ENCODE measurements around the gene HIVEP1. TPM values are rescaled to one million over a fixed set of nuclear protein-coding genes. Genes with fewer than 3 reads are reported as not detected.

Gene HIVEP1
- total RNA-seq, 4 donors from 2014 or later = 14.9 to 30.6 (median 22.2) TPM

GRCh38 chr6:12097791-12098190, 85.7 kb downstream of the HIVEP1 start:
- TF ChIP-seq POLR2A (IDR thresholded peaks at IDR 0.05) (no peak), EP300 (IDR thresholded peaks at IDR 0.05) (no peak)
- TF ChIP-seq, protein P1, sequence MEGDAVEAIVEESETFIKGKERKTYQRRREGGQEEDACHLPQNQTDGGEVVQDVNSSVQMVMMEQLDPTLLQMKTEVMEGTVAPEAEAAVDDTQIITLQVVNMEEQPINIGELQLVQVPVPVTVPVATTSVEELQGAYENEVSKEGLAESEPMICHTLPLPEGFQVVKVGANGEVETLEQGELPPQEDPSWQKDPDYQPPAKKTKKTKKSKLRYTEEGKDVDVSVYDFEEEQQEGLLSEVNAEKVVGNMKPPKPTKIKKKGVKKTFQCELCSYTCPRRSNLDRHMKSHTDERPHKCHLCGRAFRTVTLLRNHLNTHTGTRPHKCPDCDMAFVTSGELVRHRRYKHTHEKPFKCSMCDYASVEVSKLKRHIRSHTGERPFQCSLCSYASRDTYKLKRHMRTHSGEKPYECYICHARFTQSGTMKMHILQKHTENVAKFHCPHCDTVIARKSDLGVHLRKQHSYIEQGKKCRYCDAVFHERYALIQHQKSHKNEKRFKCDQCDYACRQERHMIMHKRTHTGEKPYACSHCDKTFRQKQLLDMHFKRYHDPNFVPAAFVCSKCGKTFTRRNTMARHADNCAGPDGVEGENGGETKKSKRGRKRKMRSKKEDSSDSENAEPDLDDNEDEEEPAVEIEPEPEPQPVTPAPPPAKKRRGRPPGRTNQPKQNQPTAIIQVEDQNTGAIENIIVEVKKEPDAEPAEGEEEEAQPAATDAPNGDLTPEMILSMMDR (IDR thresholded peaks at IDR 0.05) = no peak

DNA sequence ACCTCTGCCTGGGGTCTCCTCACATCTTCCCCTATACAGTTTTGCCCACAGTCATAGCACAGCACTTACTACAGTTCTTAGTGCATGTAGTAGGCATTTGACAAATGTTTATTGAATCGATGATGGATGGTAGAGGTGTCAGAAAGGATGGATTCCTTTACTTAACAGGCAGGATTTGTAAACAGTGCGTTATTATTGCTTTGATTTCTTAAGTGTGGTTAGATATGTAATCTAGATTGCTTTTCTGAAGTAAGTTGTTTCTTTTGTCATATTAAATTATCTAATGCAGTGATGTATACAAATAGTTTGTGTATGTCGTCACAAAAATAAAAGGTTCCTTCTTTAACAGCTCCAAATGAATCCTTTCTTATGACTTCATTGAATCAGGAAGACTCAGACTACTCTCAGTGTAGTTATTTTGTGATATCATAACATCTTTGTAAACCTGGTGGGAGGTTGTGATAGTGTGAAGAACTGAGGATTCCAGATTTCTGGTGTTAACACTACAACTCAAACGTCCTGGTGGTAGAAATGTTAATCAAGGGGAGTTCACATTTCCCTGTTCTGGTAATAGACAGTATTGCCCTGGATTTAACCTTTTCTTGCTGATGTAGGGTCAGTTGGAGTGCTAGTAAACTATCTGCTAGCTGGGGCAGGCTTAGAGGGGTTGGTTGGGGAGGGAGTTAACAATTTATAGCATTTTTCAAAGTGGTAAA, 87.7 kb downstream of the HIVEP1 start:
- TF ChIP-seq, protein P1 (IDR thresholded peaks at IDR 0.05) = no peak
- no peak for TF ChIP-seq POLR2A (IDR thresholded peaks at IDR 0.05)
- no peak for TF ChIP-seq EP300 (IDR thresholded peaks at IDR 0.05)
- no peak for DNase-seq (ENCODE audit: low spot score in 2 of 2)
- H3K27me3 ChIP-seq = no peaks in the 10 kb centered on the region
- no peaks in the 10 kb centered on the region for H3K4me1 ChIP-seq
- H3K9me3 ChIP-seq = peaks cover 0 to 9% (median 2%) of the 10 kb centered on the region in 4 donors
- H3K27ac ChIP-seq = no peak overlapping the region
- no peaks in the 10 kb centered on the region for H3K36me3 ChIP-seq
- 66 to 72% methylated on average over 4 of the region's 4 CpGs for WGBS, 2 donors
- no peak overlapping the region for H3K4me3 ChIP-seq

More at GRCh38 chr6:12097791-12098190, 85.7 kb downstream of the HIVEP1 start:
- Histone ChIP-seq H3K36me3 (peaks cover 0 to 3% (median 0%) of the 10 kb centered on the region in 3 donors), H3K27ac (no peak overlapping the region), H3K9me3 (peaks cover 0 to 5% (median 0%) of the 10 kb centered on the region in 4 donors), H3K4me1 (no peaks in the 10 kb centered on the region), H3K27me3 (no peaks in the 10 kb centered on the region), H3K4me3 (no peak overlapping the region)
- DNase-seq (ENCODE audit: low spot score in 2 of 2) = no peak

DNA sequence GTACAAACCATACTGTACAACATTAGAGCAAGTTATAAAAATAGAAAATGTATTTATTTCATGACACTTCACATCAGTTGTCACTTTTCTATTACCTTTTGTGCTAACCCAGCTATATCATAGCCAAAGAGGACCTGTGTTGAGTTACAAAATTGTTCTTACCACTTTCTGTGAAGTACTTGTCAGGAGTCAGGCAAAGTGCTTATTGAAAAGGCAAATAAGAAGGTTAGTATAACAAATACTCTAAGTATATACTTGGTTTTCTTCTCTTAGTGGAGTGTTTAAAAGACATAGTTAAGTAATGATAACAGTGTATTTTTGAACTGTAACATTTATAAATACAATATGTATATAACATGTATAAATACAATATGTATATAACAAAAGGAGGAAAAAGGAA, 88.9 kb downstream of the HIVEP1 start:
- H3K4me1 ChIP-seq = no peaks in the 10 kb centered on the region
- H3K27me3 ChIP-seq = no peaks in the 10 kb centered on the region
- peaks cover 0 to 11% (median 2%) of the 10 kb centered on the region in 4 donors for H3K9me3 ChIP-seq
- H3K4me3 ChIP-seq = no peak overlapping the region
- H3K36me3 ChIP-seq = no peaks in the 10 kb centered on the region
- DNase-seq (ENCODE audit: low spot score in 2 of 2) = no peak
- H3K27ac ChIP-seq = no peak overlapping the region
- TF ChIP-seq, protein P1 (IDR thresholded peaks at IDR 0.05) = no peak
- TF ChIP-seq POLR2A (IDR thresholded peaks at IDR 0.05) (no peak), EP300 (IDR thresholded peaks at IDR 0.05) (no peak)

DNA sequence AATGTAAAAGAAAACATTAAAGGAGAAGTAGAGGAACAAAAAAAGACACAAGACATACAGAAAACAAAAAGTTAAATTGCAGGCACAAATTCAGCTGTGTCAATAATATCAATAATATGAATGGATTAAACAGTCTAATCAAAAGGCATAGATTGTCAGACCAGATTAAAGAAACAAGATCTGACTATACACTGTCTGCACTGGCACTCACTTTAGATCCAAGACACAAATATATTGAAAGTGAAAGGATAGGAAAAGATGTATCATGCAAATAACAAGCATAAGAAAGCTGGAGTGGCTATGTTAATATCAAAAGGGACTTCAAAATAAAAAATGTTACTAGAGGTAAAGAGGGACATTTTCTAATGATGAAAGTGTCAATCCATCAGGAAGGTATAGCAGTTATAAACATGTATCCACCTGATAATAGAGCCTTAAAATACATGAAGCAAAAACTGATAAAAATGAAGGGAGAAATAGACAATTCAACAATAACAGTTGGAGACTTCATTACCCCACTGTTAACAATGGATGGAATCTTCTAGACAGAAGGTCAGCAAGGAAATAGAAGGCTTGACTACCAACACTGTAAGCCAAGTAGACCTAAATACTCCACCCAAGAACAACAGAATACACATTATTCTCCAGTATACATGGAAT, 89.7 kb downstream of the HIVEP1 start:
- H3K4me3 ChIP-seq = no peak overlapping the region
- H3K27ac ChIP-seq = no peak overlapping the region
- TF ChIP-seq EP300 (IDR thresholded peaks at IDR 0.05) (no peak), POLR2A (IDR thresholded peaks at IDR 0.05) (no peak)
- TF ChIP-seq, protein P1 (IDR thresholded peaks at IDR 0.05) = no peak
- H3K4me1 ChIP-seq = no peaks in the 10 kb centered on the region
- H3K27me3 ChIP-seq = no peaks in the 10 kb centered on the region
- H3K36me3 ChIP-seq = no peaks in the 10 kb centered on the region
- peaks cover 0 to 11% (median 2%) of the 10 kb centered on the region in 4 donors for H3K9me3 ChIP-seq
- no peak for DNase-seq (ENCODE audit: low spot score in 2 of 2)

- Histone ChIP-seq H3K36me3 (no peaks in the 10 kb centered on the region), H3K4me3 (no peak overlapping the region), H3K9me3 (peaks cover 0 to 11% (median 2%) of the 10 kb centered on the region in 4 donors), H3K4me1 (no peaks in the 10 kb centered on the region), H3K27me3 (no peaks in the 10 kb centered on the region), H3K27ac (no peak overlapping the region)
- DNase-seq (ENCODE audit: low spot score in 2 of 2) = no peak
- TF ChIP-seq EP300 (IDR thresholded peaks at IDR 0.05) (no peak), POLR2A (IDR thresholded peaks at IDR 0.05) (no peak)
- TF ChIP-seq, protein P1 (IDR thresholded peaks at IDR 0.05) = no peak
- 88 to 90% methylated on average over 2 of the region's 2 CpGs for WGBS, 2 donors
These were observed 90.2 kb downstream of the HIVEP1 start for GRCh38 chr6:12102350-12102749.
